Activated T-helper 9 cell treated with anti-CD3 and anti-CD28 coated beads, Interleukin-2, amount 50 U/mL, for 16 hours (primary cell): ENCODE data around the gene ETV3L.

ENCODE experiments used
- DNase-seq: peaks from one replicate; pipeline ENCODE4 v3.0.0-alpha.2; 2020; ENCODE audit warnings: low read depth

Gene ETV3L

GRCh38 chr1:157132111-157132510, 32.5 kb upstream of the ETV3L start:
- no peak for DNase-seq

- DNase-seq = no peak
These were observed 31.7 kb upstream of the ETV3L start for GRCh38 chr1:157131281-157131680.

GRCh38 chr1:157124855-157125254, 25.2 kb upstream of the ETV3L start:
- no peak for DNase-seq

- no peak for DNase-seq
These were observed 19.8 kb upstream of the ETV3L start for GRCh38 chr1:157119448-157119847.

- DNase-seq = no peak
These were observed 19.4 kb upstream of the ETV3L start for GRCh38 chr1:157119008-157119407.

- DNase-seq = no peak
These were observed 18.0 kb upstream of the ETV3L start for GRCh38 chr1:157117527-157118057.

GRCh38 chr1:157116737-157117103, 17.1 kb upstream of the ETV3L start:
- no peak for DNase-seq

GRCh38 chr1:157115851-157116736, 16.5 kb upstream of the ETV3L start:
- no peak for DNase-seq

GRCh38 chr1:157115429-157115838, 15.8 kb upstream of the ETV3L start:
- DNase-seq = no peak

- DNase-seq = no peak
These were observed 14.8 kb upstream of the ETV3L start for GRCh38 chr1:157114183-157115121.

GRCh38 chr1:157113631-157114030, 14.0 kb upstream of the ETV3L start:
- no peak for DNase-seq

GRCh38 chr1:157113106-157113505, 13.5 kb upstream of the ETV3L start:
- DNase-seq = no peak

- DNase-seq = no peak
These were observed 12.7 kb upstream of the ETV3L start for GRCh38 chr1:157112186-157112867.

- no peak for DNase-seq
These were observed 12.0 kb upstream of the ETV3L start for GRCh38 chr1:157111396-157112165.

- no peak for DNase-seq
These were observed 11.1 kb upstream of the ETV3L start for GRCh38 chr1:157110686-157111085.

GRCh38 chr1:157110003-157110402, 10.4 kb upstream of the ETV3L start:
- no peak for DNase-seq

- DNase-seq = no peak
These were observed 8.8 kb upstream of the ETV3L start for GRCh38 chr1:157108448-157108847.

GRCh38 chr1:157107702-157108101, 8.1 kb upstream of the ETV3L start:
- no peak for DNase-seq

- DNase-seq = no peak
These were observed 7.2 kb upstream of the ETV3L start for GRCh38 chr1:157106813-157107189.

GRCh38 chr1:157105988-157106812, 6.6 kb upstream of the ETV3L start:
- no peak for DNase-seq
